ENCODE measurements around the gene POP5.

Gene POP5

DNA sequence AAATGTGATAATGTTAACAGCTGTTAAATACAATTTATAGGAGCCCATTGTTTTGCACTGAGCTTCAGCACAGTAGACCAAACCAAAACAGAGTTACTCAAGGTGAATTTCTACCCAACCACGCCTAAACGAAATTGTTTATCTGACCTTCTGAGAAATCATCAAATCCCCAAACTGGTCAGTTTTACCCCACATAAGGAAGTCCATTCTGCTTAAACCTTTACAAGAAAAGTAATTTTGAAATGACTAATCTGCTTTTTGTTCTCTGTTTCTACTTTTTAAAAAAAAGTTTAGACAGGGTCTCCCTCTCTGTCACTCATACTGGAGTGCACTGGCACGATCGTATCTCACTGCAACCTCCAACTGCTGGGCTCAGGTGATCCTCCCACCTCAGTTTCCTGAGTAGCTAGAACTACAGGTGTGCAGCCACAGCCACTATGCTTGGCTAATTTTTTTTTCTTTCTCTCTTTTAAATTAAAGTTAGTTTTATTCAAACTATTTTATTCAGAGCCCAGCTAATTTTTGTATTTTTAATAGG, 48.4 kb downstream of the POP5 start:
- TF ChIP-seq GATA3 (IDR thresholded peaks at IDR 0.05; ENCODE audit: low read depth, low read length): no peak
- TF ChIP-seq GATA2 (IDR thresholded peaks at IDR 0.05; ENCODE audit: low read depth, low read length): no peak

GRCh38 chr12:120529641-120530417, 51.4 kb downstream of the POP5 start:
- TF ChIP-seq GATA2 (IDR thresholded peaks at IDR 0.05; ENCODE audit: low read depth, low read length): no peak
- TF ChIP-seq GATA3 (IDR thresholded peaks at IDR 0.05; ENCODE audit: low read depth, low read length): no peak

DNA sequence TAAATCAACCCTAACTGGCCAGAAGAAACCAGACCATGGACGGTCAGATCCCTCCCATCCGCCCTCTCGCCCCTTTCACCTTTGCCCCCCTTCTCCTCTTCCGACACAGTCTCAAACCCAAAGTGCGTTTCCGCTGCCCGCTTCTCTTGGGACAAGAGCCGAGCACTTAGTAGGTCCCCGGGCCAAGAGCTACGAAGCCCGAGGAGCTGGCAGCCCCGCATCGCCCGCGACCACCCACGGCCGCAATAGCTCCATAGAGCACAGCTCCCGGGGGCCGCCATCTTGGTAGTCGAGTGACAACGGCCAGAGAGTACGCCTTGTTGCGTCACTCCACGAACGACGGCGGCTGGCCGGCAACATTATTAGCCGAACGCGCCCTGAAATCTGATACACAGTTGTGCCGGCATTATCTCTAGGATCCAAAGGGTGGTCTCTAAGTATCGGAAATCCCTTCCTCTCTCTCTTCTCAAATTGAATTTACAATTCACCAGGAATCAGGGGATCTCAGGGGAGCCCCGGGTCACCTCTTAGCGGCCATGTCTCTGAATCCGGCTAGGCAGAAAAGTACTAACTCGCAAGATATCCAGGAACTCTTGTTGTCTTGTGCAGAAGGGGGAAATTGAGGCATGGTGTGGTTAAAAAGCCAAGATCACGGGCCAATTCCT, 52.2 kb downstream of the POP5 start, which contains the start of gene COQ5:
Gene COQ5 (minus strand): TSS at position 298 of the 665 bp plus-strand sequence. CDS start 17 bp downstream, at position 281.
- TF ChIP-seq GATA2 (IDR thresholded peaks at IDR 0.05; ENCODE audit: low read depth, low read length) (peak; percentile 80), GATA3 (IDR thresholded peaks at IDR 0.05; ENCODE audit: low read depth, low read length) (no peak)
